Activated CD8-positive, alpha-beta memory T cell treated with anti-CD3 and anti-CD28 coated beads, Interleukin-2, amount 50 U/mL, for 4 hours (primary cell): Measurements from ENCODE around the gene MGAT5B.

Experiments used
- DNase-seq: peaks from one replicate; pipeline ENCODE4 v3.0.0-alpha.2; 2020

The MGAT5B gene

GRCh38 chr17:76909971-76910760 is 42.0 kb downstream of the MGAT5B start:
- no peak for DNase-seq

- DNase-seq: no peak
These were observed 43.3 kb downstream of the MGAT5B start for GRCh38 chr17:76911299-76912017.

- no peak for DNase-seq
These were observed 44.4 kb downstream of the MGAT5B start for GRCh38 chr17:76912421-76913164.

GRCh38 chr17:76914937-76915336 is 46.7 kb downstream of the MGAT5B start:
- DNase-seq: no peak

GRCh38 chr17:76915840-76916510 is 47.8 kb downstream of the MGAT5B start:
- DNase-seq: no peak

- DNase-seq: no peak
These were observed 49.6 kb downstream of the MGAT5B start for GRCh38 chr17:76917829-76918228.

- DNase-seq: no peak
These were observed 50.6 kb downstream of the MGAT5B start for GRCh38 chr17:76918811-76919210.

- no peak for DNase-seq
These were observed 52.3 kb downstream of the MGAT5B start for GRCh38 chr17:76920364-76921139.

GRCh38 chr17:76921340-76922036 is 53.3 kb downstream of the MGAT5B start:
- DNase-seq: no peak

GRCh38 chr17:76922084-76922483 is 53.9 kb downstream of the MGAT5B start:
- no peak for DNase-seq

GRCh38 chr17:76922967-76923366 is 54.8 kb downstream of the MGAT5B start:
- no peak for DNase-seq

GRCh38 chr17:76923491-76923890 is 55.3 kb downstream of the MGAT5B start:
- no peak for DNase-seq

GRCh38 chr17:76924345-76925342 is 56.4 kb downstream of the MGAT5B start:
- DNase-seq: no peak

GRCh38 chr17:76925441-76925891 is 57.3 kb downstream of the MGAT5B start:
- DNase-seq: no peak

- no peak for DNase-seq
These were observed 58.1 kb downstream of the MGAT5B start for GRCh38 chr17:76926237-76926866.

- no peak for DNase-seq
These were observed 59.4 kb downstream of the MGAT5B start for GRCh38 chr17:76927577-76927976.

- no peak for DNase-seq
These were observed 59.8 kb downstream of the MGAT5B start for GRCh38 chr17:76927982-76928381.

GRCh38 chr17:76929148-76929547 is 60.9 kb downstream of the MGAT5B start:
- no peak for DNase-seq

GRCh38 chr17:76929601-76930000 is 61.4 kb downstream of the MGAT5B start:
- DNase-seq: no peak

- no peak for DNase-seq
These were observed 61.9 kb downstream of the MGAT5B start for GRCh38 chr17:76930107-76930506.
